ENCODE data around the gene SNAP47. TPM values are rescaled to one million over a fixed set of nuclear protein-coding genes. Genes with fewer than 3 reads are reported as not detected.

SNAP47 gene
- total and polyA plus RNA-seq, 9 of the 15 experiments (the other 6 are each of a cell fraction or from before 2014, with no cell fraction given), result 2.5 to 41.3 (median 32.6) TPM

DNA sequence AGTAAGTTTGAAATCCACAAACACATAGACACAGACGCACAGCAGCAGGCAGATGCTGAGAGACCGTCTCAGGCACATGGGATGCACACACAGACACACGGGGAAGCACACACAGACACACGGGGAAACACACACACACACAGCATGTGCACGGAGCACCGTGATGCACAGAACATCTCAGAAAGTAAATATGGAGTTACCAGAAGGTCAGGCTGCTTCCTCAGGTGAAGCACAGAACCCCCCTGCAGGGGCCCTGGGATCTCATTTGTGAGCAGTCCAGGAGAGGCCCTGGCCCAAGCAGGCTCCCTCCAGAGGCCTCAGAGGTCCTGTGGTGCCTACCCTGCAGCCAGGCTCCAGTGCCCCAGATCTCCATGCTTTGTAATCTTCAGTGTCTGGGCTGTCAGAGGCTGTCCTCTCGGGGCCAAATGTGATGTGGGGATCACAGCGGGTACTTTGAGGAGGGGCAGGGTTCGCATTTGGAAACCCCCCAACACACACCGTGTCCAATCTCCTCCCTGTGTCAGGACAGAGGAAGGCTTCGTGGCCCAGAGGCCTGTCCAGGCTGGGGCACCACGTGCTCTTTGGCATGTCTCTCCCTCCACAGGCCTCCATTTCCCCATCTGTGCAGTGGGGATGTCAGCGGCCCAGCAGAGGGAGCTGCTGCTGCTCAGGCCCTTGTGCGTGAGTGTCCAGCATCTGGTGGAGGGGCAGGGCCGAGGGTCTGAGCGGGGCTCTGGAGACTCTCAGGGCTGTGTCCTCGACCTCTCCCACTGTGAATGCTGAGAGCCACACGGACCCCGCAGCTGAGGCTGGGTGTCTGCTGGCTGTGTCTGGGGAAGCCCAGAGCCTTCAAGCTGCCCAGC lies 57.2 kb downstream of the SNAP47 start (continued):
- TF ChIP-seq, protein P1, sequence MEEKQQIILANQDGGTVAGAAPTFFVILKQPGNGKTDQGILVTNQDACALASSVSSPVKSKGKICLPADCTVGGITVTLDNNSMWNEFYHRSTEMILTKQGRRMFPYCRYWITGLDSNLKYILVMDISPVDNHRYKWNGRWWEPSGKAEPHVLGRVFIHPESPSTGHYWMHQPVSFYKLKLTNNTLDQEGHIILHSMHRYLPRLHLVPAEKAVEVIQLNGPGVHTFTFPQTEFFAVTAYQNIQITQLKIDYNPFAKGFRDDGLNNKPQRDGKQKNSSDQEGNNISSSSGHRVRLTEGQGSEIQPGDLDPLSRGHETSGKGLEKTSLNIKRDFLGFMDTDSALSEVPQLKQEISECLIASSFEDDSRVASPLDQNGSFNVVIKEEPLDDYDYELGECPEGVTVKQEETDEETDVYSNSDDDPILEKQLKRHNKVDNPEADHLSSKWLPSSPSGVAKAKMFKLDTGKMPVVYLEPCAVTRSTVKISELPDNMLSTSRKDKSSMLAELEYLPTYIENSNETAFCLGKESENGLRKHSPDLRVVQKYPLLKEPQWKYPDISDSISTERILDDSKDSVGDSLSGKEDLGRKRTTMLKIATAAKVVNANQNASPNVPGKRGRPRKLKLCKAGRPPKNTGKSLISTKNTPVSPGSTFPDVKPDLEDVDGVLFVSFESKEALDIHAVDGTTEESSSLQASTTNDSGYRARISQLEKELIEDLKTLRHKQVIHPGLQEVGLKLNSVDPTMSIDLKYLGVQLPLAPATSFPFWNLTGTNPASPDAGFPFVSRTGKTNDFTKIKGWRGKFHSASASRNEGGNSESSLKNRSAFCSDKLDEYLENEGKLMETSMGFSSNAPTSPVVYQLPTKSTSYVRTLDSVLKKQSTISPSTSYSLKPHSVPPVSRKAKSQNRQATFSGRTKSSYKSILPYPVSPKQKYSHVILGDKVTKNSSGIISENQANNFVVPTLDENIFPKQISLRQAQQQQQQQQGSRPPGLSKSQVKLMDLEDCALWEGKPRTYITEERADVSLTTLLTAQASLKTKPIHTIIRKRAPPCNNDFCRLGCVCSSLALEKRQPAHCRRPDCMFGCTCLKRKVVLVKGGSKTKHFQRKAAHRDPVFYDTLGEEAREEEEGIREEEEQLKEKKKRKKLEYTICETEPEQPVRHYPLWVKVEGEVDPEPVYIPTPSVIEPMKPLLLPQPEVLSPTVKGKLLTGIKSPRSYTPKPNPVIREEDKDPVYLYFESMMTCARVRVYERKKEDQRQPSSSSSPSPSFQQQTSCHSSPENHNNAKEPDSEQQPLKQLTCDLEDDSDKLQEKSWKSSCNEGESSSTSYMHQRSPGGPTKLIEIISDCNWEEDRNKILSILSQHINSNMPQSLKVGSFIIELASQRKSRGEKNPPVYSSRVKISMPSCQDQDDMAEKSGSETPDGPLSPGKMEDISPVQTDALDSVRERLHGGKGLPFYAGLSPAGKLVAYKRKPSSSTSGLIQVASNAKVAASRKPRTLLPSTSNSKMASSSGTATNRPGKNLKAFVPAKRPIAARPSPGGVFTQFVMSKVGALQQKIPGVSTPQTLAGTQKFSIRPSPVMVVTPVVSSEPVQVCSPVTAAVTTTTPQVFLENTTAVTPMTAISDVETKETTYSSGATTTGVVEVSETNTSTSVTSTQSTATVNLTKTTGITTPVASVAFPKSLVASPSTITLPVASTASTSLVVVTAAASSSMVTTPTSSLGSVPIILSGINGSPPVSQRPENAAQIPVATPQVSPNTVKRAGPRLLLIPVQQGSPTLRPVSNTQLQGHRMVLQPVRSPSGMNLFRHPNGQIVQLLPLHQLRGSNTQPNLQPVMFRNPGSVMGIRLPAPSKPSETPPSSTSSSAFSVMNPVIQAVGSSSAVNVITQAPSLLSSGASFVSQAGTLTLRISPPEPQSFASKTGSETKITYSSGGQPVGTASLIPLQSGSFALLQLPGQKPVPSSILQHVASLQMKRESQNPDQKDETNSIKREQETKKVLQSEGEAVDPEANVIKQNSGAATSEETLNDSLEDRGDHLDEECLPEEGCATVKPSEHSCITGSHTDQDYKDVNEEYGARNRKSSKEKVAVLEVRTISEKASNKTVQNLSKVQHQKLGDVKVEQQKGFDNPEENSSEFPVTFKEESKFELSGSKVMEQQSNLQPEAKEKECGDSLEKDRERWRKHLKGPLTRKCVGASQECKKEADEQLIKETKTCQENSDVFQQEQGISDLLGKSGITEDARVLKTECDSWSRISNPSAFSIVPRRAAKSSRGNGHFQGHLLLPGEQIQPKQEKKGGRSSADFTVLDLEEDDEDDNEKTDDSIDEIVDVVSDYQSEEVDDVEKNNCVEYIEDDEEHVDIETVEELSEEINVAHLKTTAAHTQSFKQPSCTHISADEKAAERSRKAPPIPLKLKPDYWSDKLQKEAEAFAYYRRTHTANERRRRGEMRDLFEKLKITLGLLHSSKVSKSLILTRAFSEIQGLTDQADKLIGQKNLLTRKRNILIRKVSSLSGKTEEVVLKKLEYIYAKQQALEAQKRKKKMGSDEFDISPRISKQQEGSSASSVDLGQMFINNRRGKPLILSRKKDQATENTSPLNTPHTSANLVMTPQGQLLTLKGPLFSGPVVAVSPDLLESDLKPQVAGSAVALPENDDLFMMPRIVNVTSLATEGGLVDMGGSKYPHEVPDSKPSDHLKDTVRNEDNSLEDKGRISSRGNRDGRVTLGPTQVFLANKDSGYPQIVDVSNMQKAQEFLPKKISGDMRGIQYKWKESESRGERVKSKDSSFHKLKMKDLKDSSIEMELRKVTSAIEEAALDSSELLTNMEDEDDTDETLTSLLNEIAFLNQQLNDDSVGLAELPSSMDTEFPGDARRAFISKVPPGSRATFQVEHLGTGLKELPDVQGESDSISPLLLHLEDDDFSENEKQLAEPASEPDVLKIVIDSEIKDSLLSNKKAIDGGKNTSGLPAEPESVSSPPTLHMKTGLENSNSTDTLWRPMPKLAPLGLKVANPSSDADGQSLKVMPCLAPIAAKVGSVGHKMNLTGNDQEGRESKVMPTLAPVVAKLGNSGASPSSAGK (IDR thresholded peaks at IDR 0.05), result peak; percentile 28; the same call in 1 of the 2 replicates
- TF ChIP-seq CEBPB (tag; IDR thresholded peaks at IDR 0.05) (no peak), CSDE1 (IDR thresholded peaks at IDR 0.05) (no peak), C11orf30 (IDR thresholded peaks at IDR 0.05; ENCODE audit: low read depth) (no peak), NCOA4 (IDR thresholded peaks at IDR 0.05; ENCODE audit: partially characterized antibody) (no peak), TCF7 (IDR thresholded peaks at IDR 0.05; ENCODE audit: borderline replicate concordance) (no peak), ZNF408 (CRISPR knock-in tag; IDR thresholded peaks at IDR 0.05; ENCODE audit: low read depth) (no peak), HDAC2 (IDR thresholded peaks at IDR 0.05) (0 out of 2 replicates have a peak, but pooled peaks have one; percentile 33), TCF7L2 (IDR thresholded peaks at IDR 0.05; ENCODE audit: low read depth, low read length) (no peak), FOXK1 (CRISPR knock-in tag; IDR thresholded peaks at IDR 0.05; ENCODE audit: borderline replicate concordance) (no peak)
- TF ChIP-seq, protein P2, sequence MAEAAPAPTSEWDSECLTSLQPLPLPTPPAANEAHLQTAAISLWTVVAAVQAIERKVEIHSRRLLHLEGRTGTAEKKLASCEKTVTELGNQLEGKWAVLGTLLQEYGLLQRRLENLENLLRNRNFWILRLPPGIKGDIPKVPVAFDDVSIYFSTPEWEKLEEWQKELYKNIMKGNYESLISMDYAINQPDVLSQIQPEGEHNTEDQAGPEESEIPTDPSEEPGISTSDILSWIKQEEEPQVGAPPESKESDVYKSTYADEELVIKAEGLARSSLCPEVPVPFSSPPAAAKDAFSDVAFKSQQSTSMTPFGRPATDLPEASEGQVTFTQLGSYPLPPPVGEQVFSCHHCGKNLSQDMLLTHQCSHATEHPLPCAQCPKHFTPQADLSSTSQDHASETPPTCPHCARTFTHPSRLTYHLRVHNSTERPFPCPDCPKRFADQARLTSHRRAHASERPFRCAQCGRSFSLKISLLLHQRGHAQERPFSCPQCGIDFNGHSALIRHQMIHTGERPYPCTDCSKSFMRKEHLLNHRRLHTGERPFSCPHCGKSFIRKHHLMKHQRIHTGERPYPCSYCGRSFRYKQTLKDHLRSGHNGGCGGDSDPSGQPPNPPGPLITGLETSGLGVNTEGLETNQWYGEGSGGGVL (CRISPR knock-in tag; IDR thresholded peaks at IDR 0.05), result no peak
- TF ChIP-seq, protein P3, sequence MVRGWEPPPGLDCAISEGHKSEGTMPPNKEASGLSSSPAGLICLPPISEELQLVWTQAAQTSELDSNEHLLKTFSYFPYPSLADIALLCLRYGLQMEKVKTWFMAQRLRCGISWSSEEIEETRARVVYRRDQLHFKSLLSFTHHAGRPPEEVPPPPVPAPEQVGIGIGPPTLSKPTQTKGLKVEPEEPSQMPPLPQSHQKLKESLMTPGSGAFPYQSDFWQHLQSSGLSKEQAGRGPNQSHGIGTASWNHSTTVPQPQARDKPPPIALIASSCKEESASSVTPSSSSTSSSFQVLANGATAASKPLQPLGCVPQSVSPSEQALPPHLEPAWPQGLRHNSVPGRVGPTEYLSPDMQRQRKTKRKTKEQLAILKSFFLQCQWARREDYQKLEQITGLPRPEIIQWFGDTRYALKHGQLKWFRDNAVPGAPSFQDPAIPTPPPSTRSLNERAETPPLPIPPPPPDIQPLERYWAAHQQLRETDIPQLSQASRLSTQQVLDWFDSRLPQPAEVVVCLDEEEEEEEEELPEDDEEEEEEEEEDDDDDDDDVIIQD (CRISPR knock-in tag; IDR thresholded peaks at IDR 0.05), result no peak
